HL-60 (cell line): Measurements from ENCODE around the gene LINC01488.

Experiments used
- DNase-seq, 2 experiments: peaks; one replicate each; pipeline ENCODE4 v3.0.0-alpha.2; 2010 to 2020; ENCODE audit warnings: low read depth in 1 of 2, low spot score in 1 of 2
- H3K27ac ChIP-seq: fragments of 250-450 bp; sonication (Bioruptor Pico); replicated peaks from 2 replicates; pipeline ENCODE4 v1.5.1; 2020; ENCODE audit warnings: mild to moderate bottlenecking, moderate library complexity
- H3K27me3 ChIP-seq: fragments of 250-450 bp; sonication (Bioruptor Pico); 2 replicates; pipeline ENCODE4 v1.5.1; 2021; ENCODE audit warnings: mild to moderate bottlenecking, moderate library complexity; ENCODE audit not compliant: insufficient read depth, poor library complexity, severe bottlenecking
- H3K4me3 ChIP-seq: replicated peaks from 2 replicates; pipeline ENCODE4 v1.5.1; 2011; ENCODE audit warnings: mild to moderate bottlenecking, control low read depth, low read length; ENCODE audit not compliant: insufficient read depth
- GABPA ChIP-seq: IDR thresholded peaks from 2 replicates; pipeline ENCODE4 v1.6.1; 2012; ENCODE audit warnings: low read depth
- POLR2AphosphoS5 ChIP-seq: IDR thresholded peaks from 2 replicates; pipeline ENCODE4 v1.6.1; 2012; ENCODE audit warnings: low read depth
- SPI1 ChIP-seq: IDR thresholded peaks from 2 replicates; pipeline ENCODE4 v1.6.1; 2012; ENCODE audit warnings: low read depth, mild to moderate bottlenecking, borderline replicate concordance
- TF ChIP-seq, protein P1 (sequence below): IDR thresholded peaks from one replicate; pipeline ENCODE4 v1.5.1; 2011; ENCODE audit warnings: low read length, control low read depth, inconsistent platforms; ENCODE audit not compliant: insufficient read depth
- TF ChIP-seq, protein P2 (sequence below): IDR thresholded peaks from 2 replicates; pipeline ENCODE4 v1.6.1; 2012; ENCODE audit warnings: low read depth; ENCODE audit not compliant: insufficient replicate concordance

LINC01488 gene

DNA sequence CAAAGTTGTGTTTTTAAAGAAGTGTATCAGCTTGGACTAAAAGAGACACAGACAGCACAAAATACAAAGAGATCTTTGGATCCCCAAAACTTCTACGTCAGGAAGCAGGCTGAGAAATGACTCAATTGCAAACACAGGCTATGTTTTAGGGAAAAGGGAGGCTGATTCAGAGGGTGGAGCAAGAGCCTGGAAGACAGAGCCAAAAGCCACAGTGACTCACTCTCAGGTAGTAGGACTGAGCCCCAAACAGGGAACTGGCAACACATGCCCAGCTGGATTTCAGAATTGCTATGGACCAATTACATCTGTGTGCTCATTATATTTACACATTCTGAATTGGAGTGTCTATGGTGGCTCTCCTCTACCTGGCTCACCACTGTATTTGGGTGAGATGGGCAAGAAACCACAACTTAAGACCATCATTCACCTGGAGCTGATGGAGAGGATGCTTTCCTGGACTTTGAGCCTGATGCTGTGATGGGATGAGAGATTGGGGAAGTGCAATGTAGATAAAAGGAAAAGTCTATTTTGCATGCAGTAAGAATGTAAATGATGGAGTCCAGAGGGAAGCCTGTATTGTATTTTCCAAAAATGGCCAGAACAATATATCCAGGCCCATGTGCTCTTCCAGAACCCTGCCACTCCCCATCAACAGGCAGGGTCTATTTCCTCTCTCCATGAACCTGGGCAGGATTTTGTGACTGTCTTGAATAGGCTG lies 20.8 kb upstream of the LINC01488 start:
- Histone ChIP-seq H3K27ac (no peak overlapping the region), H3K4me3 (no peak overlapping the region), H3K27me3 (no peaks in the 10 kb centered on the region)
- TF ChIP-seq GABPA (no peak), SPI1 (no peak), POLR2AphosphoS5 (no peak)
- TF ChIP-seq, protein P1, sequence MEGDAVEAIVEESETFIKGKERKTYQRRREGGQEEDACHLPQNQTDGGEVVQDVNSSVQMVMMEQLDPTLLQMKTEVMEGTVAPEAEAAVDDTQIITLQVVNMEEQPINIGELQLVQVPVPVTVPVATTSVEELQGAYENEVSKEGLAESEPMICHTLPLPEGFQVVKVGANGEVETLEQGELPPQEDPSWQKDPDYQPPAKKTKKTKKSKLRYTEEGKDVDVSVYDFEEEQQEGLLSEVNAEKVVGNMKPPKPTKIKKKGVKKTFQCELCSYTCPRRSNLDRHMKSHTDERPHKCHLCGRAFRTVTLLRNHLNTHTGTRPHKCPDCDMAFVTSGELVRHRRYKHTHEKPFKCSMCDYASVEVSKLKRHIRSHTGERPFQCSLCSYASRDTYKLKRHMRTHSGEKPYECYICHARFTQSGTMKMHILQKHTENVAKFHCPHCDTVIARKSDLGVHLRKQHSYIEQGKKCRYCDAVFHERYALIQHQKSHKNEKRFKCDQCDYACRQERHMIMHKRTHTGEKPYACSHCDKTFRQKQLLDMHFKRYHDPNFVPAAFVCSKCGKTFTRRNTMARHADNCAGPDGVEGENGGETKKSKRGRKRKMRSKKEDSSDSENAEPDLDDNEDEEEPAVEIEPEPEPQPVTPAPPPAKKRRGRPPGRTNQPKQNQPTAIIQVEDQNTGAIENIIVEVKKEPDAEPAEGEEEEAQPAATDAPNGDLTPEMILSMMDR: no peak
- TF ChIP-seq, protein P2, sequence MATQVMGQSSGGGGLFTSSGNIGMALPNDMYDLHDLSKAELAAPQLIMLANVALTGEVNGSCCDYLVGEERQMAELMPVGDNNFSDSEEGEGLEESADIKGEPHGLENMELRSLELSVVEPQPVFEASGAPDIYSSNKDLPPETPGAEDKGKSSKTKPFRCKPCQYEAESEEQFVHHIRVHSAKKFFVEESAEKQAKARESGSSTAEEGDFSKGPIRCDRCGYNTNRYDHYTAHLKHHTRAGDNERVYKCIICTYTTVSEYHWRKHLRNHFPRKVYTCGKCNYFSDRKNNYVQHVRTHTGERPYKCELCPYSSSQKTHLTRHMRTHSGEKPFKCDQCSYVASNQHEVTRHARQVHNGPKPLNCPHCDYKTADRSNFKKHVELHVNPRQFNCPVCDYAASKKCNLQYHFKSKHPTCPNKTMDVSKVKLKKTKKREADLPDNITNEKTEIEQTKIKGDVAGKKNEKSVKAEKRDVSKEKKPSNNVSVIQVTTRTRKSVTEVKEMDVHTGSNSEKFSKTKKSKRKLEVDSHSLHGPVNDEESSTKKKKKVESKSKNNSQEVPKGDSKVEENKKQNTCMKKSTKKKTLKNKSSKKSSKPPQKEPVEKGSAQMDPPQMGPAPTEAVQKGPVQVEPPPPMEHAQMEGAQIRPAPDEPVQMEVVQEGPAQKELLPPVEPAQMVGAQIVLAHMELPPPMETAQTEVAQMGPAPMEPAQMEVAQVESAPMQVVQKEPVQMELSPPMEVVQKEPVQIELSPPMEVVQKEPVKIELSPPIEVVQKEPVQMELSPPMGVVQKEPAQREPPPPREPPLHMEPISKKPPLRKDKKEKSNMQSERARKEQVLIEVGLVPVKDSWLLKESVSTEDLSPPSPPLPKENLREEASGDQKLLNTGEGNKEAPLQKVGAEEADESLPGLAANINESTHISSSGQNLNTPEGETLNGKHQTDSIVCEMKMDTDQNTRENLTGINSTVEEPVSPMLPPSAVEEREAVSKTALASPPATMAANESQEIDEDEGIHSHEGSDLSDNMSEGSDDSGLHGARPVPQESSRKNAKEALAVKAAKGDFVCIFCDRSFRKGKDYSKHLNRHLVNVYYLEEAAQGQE: no peak
- DNase-seq: no peak

DNA sequence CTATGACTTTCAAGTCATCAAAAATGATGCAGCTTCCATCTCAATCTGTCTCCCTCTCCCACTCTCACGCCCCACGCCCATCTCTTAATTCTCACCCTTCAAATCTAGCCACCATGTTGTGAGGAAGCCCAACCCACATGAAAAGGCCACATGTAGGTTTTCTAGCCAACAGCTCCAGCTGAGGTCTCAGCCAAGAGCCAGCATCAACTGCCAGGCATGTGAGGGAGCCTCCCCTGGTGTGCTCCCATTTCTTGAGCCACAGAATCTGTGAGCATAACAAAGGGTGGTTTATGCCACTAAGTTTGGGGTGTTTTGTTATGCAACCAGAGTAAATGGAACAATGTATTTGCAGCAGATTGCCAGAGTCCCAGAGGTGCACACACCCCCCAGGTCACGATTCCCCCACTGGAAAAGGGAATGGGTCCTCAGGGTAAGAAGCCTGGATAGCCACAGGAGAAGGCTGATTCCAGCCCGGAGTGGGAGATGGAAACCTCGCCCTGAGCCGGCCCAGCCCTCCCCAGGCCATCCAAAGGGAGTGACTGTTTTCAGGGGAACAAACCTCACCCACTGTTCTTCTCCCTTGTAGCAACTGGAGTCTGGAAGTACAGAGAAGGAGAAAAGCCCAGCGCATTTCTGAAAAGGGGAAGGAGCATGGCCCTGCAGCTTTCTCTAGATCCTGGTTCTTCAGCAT lies 20.0 kb upstream of the LINC01488 start:
- no peak overlapping the region for H3K4me3 ChIP-seq
- H3K27me3 ChIP-seq: no peaks in the 10 kb centered on the region
- H3K27ac ChIP-seq: no peak overlapping the region
- no peak for DNase-seq
- TF ChIP-seq, protein P1: no peak
- TF ChIP-seq SPI1 (no peak), POLR2AphosphoS5 (no peak), GABPA (no peak)
- TF ChIP-seq, protein P2: no peak

DNA sequence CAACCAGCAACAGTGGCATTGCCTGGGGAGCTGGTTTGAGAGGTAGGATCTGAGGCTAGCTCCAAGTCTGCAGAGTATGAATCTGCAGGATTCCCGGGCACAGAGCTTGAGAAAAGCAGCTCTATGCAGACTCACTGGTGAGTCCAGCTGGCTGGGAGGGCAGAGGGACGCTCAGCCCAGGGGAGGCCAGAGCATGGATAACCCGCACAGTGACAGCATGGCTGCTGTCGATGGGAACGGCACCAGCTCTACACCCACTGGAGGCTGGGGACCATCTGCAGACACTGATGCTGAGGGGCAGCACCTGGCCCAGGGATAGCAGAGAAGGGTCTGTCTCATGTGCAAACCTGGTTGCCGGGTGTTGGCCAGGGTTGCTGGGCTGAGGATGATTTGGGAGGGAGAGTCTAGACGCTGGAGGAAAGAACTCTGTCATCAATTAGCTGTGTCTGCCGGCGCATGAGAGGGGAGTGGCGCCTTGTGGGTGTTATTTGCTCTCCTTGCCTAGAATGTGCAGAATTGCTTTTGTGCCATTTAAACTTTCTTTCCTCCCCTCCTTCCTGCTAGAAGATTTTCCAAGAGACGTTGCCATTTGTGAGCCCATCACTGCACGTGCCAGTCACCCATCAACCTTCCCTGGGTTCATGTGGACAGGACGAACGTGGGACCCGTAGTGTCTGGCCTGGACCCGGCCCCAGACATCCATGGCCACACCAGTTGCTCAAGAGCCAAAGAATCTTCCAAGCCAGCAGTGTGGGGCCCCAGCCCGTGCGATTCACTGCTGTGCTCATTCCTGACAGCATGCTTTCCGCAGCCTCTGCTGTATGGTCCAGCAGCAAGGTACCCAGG lies 19.1 kb upstream of the LINC01488 start:
- DNase-seq: no peak
- H3K27ac ChIP-seq: no peak overlapping the region
- H3K4me3 ChIP-seq: no peak overlapping the region
- no peak for TF ChIP-seq GABPA
- TF ChIP-seq, protein P1: no peak
- TF ChIP-seq SPI1: no peak
- no peaks in the 10 kb centered on the region for H3K27me3 ChIP-seq
